Neural crest cell (in vitro differentiated cells): ENCODE measurements around the gene DMRT3. TPM values are rescaled to one million over a fixed set of nuclear protein-coding genes. Genes with fewer than 3 reads are reported as not detected.

Experiments
- DNase-seq: peaks from one replicate; pipeline ENCODE4 v3.0.0; 2021; ENCODE audit warnings: low read depth, mixed read lengths, low spot score
- H3K27ac Mint-ChIP-seq: one replicate; pipeline ENCODE4 v1.8.0; 2021; ENCODE audit warnings: mild to moderate bottlenecking, mixed read lengths; ENCODE audit not compliant: unreplicated experiment
- H3K27me3 Mint-ChIP-seq: 2 replicates; pipeline ENCODE4 v1.8.0; 2021; ENCODE audit warnings: low read depth, mild to moderate bottlenecking, mixed read lengths
- H3K36me3 Mint-ChIP-seq: 2 replicates; pipeline ENCODE4 v1.8.0; 2021; ENCODE audit warnings: low read depth, mild to moderate bottlenecking, mixed read lengths
- H3K4me1 Mint-ChIP-seq: 2 replicates; pipeline ENCODE4 v1.8.0; 2021; ENCODE audit warnings: mixed read lengths
- H3K4me3 Mint-ChIP-seq: one replicate; pipeline ENCODE4 v1.8.0; 2021; ENCODE audit warnings: mild to moderate bottlenecking, mixed read lengths
- H3K9me3 Mint-ChIP-seq: 2 replicates; pipeline ENCODE4 v1.8.0; 2021; ENCODE audit warnings: mixed read lengths
- total RNA-seq: library from RNA; stranded (reverse); gene quantifications from 2 replicates; pipeline ENCODE4 v1.2.1, GENCODE V29; 2021
- TF ChIP-seq, protein P1 (sequence below): fragments of 200-600 bp; sonication (generic); conservative IDR thresholded peaks from 2 replicates; pipeline ENCODE4 v1.5.0; 2021; ENCODE audit warnings: antibody characterized with exemption, mild to moderate bottlenecking

Gene DMRT3
- total RNA-seq, 1 donor from 2014 or later = not detected

DNA sequence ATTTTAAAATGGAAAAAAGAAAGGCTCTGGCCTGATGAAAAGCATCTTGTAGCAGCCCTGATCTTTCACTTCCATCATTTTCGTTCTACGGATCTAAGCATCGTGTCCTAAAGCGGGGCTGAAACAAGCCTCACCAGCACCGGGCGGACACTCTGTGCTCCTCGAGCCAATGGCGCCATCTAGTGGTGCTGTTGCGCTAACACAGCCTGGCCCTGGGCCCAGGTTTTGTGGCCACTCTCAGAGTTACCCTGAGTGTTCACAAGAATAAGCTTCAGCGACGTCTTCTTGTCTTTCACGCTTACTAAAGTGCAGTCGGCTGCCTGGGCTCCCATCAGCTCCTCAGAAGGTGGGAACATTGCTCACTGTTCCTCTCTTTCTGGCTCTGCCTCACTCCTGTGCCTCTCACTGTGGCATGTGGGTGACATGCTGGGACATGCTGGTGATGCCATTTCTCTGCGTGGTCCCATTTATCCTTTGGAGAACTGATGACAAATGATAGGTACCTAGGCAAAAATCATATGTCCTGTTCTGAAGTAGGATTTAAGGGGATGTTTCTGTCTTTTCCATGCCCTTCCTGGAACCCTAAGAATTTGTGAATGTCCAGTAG lies 32.7 kb downstream of the DMRT3 start:
- TF ChIP-seq, protein P1, sequence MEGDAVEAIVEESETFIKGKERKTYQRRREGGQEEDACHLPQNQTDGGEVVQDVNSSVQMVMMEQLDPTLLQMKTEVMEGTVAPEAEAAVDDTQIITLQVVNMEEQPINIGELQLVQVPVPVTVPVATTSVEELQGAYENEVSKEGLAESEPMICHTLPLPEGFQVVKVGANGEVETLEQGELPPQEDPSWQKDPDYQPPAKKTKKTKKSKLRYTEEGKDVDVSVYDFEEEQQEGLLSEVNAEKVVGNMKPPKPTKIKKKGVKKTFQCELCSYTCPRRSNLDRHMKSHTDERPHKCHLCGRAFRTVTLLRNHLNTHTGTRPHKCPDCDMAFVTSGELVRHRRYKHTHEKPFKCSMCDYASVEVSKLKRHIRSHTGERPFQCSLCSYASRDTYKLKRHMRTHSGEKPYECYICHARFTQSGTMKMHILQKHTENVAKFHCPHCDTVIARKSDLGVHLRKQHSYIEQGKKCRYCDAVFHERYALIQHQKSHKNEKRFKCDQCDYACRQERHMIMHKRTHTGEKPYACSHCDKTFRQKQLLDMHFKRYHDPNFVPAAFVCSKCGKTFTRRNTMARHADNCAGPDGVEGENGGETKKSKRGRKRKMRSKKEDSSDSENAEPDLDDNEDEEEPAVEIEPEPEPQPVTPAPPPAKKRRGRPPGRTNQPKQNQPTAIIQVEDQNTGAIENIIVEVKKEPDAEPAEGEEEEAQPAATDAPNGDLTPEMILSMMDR = peak; percentile 98
- peaks cover 55% of the 10 kb centered on the region for H3K27me3 Mint-ChIP-seq
- H3K4me3 Mint-ChIP-seq = no peak overlapping the region
- DNase-seq = peak; percentile 89
- no peak overlapping the region for H3K27ac Mint-ChIP-seq
- peaks cover 3% of the 10 kb centered on the region for H3K4me1 Mint-ChIP-seq
- no peaks in the 10 kb centered on the region for H3K9me3 Mint-ChIP-seq
- H3K36me3 Mint-ChIP-seq = no peaks in the 10 kb centered on the region

DNA sequence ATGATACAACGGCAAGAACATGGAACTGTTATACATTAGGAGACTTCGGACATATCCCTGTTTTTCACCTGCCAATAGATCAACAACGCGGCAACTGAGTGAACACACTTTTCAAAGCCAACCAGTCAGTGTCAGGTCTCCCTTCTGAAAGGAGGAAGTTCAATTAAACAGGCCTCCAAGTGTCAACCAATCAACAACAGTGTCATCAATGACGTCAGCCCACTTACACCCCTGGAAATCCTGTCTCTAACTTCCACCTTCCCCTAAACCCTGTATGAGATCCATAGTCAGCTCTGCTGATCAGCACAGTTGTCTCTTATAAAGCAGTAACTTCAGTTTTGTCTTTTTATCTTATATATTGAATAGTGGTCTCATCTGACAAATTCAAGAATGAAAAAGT lies 36.6 kb downstream of the DMRT3 start:
- Mint-ChIP-seq H3K4me1 (peaks cover 3% of the 10 kb centered on the region), H3K36me3 (no peaks in the 10 kb centered on the region), H3K9me3 (no peaks in the 10 kb centered on the region), H3K27ac (no peak overlapping the region), H3K27me3 (peaks cover 67% of the 10 kb centered on the region), H3K4me3 (no peak overlapping the region)
- DNase-seq = no peak
- TF ChIP-seq, protein P1 = no peak

DNA sequence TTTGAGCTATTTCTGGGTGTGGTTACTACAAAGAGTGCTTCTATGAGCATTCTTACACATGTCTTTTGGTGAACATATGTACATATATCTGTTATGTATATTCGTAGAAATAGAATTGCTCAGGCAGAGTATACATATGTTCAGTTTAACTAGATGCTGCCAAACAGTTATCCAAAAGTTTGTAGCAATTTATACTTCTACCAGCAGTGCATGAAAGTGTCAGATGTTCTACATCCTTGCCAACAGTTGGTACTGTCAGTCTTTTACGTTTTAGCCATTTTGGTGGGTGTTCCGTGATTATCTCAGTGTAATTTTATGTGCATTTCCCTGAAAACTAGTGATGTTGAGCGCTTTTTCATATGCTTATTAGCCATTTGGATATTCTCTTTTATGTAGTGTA lies 37.8 kb downstream of the DMRT3 start:
- TF ChIP-seq, protein P1 = no peak
- Mint-ChIP-seq H3K36me3 (no peaks in the 10 kb centered on the region), H3K4me3 (no peak overlapping the region), H3K27ac (no peak overlapping the region), H3K27me3 (peaks cover 65% of the 10 kb centered on the region), H3K9me3 (no peaks in the 10 kb centered on the region), H3K4me1 (no peaks in the 10 kb centered on the region)
- DNase-seq = no peak

DNA sequence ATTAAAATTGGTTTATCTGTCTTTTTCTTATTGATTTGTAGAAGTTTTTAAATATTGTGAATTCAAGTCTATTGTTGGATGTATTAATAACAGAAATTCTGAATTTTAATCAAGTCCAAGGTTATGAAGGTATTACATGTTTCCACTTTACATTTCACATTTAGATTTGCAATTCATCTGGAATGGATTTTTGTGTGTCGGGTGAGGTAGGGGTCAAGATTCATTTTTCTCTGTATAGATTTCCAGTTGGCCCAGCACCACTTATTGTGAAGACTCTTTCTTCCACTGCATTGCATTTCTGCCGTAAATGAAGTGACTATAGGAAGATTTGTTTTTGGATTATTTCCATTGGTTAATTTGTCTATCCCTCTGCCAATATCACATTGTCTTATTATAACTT lies 38.2 kb downstream of the DMRT3 start:
- Mint-ChIP-seq H3K36me3 (no peaks in the 10 kb centered on the region), H3K27me3 (peaks cover 65% of the 10 kb centered on the region), H3K9me3 (no peaks in the 10 kb centered on the region), H3K4me1 (no peaks in the 10 kb centered on the region), H3K27ac (no peak overlapping the region), H3K4me3 (no peak overlapping the region)
- TF ChIP-seq, protein P1 = no peak
- DNase-seq = no peak

DNA sequence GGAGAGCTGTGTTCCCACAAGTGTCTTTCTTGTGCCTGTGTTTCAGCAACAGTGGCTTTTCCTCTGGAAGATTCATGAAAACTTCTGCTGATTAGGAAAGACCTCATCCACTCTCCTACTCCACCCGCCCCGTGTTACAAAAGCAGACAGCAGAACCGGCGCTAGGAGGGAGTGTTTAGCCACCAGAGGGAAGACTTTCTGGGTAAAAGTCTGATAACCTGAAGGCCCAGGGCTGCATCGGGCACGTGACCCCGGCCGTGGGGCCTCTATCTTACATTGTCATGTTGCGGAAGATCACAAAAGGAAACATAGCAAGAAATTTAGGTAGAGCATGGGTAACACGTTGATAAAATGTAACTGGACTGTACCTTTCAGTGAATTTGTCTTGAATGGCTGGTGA lies 41.7 kb downstream of the DMRT3 start:
- no peak overlapping the region for H3K27ac Mint-ChIP-seq
- H3K9me3 Mint-ChIP-seq = no peaks in the 10 kb centered on the region
- H3K4me3 Mint-ChIP-seq = no peak overlapping the region
- TF ChIP-seq, protein P1 = peak; percentile 62
- H3K4me1 Mint-ChIP-seq = no peaks in the 10 kb centered on the region
- peaks cover 63% of the 10 kb centered on the region for H3K27me3 Mint-ChIP-seq
- no peak for DNase-seq
- no peaks in the 10 kb centered on the region for H3K36me3 Mint-ChIP-seq

DNA sequence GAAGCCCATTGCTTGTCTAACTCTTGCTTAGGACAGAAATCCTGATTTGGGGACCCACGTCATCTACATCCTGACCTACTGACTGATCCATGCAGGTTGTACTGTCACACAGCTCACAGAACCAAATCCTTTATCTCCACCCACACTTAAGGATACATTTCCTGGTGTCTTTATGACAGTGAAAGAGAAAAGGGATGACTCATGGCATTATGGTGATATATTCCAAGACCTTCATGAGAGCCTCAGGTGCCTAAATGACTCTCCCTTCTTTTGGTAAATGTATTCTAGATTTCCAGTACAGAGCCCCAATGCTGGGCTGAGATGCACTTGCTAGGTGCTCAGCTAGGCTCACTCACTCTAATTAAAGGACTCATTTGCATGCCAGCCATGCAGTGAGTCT lies 47.7 kb downstream of the DMRT3 start:
- TF ChIP-seq, protein P1 = no peak
- DNase-seq = no peak
- Mint-ChIP-seq H3K4me3 (no peak overlapping the region), H3K27me3 (peaks cover 46% of the 10 kb centered on the region), H3K4me1 (no peaks in the 10 kb centered on the region), H3K36me3 (no peaks in the 10 kb centered on the region), H3K27ac (no peak overlapping the region), H3K9me3 (no peaks in the 10 kb centered on the region)
